Fibroblast of skin of abdomen (primary cell): Measurements from ENCODE around the gene LRP1-AS.

Experiments
- DNase-seq: peaks from one replicate; pipeline ENCODE4 v3.0.0-alpha.2; 2013

Gene LRP1-AS

DNA sequence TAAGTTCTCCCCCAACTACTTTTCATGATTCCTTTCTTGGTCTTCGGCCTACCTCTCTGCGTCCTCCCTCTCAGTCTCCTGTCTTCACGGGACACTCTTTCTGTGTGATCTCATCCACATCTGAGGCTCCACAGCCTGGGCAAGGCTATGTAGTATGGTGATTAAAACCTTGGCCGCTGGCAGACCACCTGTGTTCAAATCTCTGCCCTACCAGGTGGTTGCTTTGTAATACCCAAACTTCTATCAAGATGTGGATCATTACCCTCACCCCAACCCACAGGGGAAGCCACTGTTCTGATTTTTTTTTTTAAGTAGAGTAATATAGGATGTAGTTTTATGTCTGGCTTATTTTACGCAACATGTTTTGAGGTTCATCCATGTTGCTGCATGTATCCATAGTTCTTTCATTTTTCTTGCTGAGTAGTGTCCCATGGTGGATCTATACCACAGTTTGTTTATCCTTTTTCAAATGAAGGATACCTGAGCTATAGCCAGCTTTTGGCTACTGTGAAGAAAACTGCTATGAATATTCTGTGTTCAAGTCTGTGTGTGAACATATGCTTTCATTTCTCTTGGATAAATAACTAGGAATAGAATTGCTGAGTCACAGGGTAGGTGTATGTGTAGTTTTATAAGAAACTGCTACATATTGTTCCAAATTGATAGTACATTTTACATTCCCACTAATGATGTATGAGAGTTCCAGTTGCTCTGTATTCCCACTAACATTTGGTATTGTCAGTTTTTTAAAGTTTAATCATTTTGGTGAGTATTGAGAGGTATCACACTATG is 27.9 kb downstream of the LRP1-AS start:
- DNase-seq, result no peak

DNA sequence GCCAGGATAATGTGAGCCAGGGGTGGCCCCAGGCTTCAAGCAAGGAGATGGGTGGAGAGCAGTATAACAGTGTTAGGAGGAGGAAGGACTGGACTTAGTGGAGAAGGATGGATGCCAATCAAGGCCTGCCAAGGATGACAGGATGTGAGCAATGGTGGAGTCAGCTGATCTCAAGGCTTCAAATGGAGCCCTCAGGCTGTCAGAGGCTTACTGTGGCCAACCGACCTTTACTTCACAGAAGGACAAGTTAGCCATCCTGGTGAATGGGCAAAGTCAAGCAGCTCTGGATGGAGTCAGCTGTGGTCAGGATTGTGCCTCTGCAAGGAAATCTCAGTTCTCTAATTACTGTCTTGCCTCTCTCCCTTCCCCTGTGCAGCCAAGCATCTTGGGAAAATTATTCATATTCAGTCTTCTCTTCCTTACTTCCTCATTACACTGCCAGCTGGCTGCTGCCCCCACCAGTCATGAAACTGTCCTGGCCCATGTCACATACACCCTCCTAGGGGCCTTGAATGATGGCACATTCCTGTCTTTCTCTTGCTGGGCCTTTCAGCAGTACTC is 28.6 kb downstream of the LRP1-AS start:
- DNase-seq, result no peak

DNA sequence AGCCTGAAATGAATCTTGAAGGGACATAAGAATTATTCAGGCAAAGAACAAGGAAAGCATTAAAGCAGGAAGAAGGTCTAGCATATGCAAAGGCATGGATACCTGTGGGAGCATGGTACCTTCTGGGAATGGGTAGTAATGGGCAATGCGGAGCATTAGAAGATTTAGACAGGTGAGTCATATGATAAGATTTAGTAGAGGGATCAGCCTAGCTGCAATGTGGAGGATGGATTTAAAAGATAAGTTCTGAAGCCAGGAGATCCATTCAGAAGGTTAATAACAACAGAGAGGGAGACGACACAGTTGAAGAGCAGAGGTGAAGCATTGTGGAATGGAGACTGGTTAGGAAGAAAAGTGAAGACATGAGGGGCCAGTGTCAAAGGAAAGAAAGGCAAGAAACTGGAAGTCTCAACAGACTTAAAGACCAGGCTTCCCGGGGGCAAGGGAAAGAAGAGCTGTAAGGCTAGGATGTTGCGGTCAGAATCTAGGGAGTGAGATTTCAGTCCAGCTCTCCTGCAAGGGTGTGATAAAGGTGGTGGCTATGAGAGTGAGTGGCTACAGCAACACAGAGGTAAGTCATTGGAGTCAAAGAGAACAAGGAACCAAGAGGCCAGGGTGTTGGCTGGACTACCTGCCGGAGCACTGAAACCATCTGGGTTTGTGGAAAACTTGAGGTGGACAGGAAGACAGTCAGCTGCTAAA is 30.7 kb downstream of the LRP1-AS start:
- DNase-seq, result no peak

DNA sequence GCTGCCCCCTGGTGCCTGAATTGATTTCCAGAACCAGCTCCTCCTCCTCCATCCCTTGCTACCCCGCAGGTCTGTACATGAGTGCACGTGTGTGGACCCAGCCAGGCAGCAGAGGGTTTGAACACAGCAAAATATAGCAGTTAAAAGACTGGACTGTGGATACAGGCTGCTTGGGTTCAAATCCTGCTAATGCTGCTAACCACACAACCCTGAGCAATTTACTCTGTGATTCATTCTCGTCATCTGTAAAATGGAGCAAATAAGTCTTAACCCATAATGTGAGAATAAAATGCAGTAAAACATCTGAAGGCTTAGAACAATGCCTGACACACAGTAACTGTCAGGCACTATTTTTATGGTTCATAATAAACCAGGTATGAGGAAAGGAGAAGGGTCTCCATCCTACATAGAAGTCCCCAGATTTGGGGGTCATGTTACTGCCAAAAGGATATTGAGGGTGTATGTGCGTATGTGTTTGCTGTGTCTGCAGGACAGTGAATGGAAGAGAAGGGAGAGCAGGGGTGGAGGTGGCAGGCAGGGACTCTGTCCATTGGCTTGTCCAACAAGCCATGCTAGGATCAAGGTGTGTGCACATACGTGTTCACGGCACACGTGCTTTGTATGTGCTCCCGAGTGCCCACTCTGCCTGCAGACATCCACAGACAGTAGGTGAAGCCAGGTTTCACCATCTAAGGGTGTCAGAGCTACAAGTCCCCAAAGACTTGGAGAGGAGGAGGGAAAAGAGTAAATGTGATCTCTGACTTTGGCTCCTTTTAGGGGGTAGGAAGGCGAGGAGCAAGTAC is 34.7 kb downstream of the LRP1-AS start:
- DNase-seq, result no peak

DNA sequence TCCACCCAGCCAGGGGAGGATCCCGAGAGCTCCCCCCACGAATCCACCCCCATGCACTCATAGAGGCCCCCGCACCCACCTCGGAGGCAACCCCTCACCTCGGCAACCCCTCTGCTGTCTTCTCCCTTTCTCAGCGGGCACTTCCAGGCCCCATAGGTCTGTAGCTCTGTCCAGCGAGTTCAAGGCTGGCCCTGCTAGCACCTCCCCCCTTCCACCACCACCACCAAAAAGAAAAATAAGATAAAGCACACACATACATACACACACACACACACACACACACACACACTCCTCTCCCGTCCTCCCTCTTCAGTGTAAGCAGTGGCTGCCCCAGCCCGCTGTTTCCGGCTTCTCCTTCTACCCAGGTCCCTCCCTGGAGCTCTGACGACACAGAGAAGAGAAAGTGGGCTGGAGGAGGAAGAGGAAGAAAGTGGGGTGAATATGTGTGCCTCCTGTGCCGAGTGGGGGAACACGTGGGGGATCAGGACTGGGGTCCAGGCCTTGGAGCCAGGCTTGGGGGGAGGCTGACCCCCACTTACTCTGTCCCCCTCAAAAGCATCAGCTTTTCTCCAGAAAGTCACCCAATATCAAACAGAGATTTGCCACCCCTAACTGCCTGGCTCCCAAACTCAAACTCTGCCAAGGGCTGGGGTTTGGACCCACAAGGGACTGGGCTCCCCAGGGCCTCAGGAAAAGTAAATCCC is 36.2 kb downstream of the LRP1-AS start, which contains the start of gene STAT6:
TSS of gene STAT6 (minus strand) at position 332 of the 704 bp plus-strand sequence. CDS start 3,084 bp downstream, outside the sequence.
- peak; percentile 84 for DNase-seq

DNA sequence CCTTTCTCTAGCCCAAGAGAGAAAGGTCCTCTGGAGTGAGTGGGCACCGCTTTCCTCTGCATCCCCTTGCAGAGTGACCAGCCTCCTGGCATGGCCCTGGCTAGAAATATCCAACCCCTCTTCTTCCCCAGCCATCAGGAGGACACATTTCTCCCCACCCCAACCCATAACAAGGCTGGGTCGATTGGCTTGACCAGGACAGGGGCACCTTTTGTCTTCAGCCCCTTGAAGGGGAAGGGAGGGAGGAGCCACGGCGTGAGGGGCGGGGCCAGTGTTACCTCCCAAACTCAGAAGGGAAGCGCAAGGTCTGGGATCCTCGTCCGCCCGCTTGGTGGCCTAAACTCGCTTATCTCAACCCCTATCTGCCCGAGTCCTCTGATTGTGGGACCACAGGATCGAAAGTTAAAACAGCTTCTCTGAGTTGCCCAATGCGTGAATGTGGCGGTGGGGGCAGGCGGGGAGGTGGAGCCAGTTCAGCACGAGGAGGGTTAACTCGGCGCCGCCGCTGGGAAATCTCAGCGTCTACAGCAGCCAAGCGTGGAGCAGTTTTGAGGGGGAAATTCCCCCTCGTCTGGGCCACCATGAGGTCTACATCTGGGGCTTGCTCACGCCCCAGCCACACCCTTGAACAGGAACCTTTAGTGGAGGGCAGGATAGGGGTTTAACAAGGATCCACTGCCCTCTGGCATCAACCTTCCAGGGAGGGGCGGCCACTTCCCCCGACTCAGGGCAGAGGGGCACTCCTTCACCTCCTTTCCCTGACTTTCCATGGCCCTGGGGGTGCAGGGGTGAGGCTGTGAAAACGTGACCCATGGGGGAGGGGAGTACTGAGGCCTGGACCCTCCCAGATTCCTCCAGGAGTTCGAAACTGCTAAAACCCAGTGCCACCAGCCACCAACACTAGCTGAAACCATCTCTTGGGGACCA is 37.1 kb downstream of the LRP1-AS start:
- DNase-seq, result no peak

DNA sequence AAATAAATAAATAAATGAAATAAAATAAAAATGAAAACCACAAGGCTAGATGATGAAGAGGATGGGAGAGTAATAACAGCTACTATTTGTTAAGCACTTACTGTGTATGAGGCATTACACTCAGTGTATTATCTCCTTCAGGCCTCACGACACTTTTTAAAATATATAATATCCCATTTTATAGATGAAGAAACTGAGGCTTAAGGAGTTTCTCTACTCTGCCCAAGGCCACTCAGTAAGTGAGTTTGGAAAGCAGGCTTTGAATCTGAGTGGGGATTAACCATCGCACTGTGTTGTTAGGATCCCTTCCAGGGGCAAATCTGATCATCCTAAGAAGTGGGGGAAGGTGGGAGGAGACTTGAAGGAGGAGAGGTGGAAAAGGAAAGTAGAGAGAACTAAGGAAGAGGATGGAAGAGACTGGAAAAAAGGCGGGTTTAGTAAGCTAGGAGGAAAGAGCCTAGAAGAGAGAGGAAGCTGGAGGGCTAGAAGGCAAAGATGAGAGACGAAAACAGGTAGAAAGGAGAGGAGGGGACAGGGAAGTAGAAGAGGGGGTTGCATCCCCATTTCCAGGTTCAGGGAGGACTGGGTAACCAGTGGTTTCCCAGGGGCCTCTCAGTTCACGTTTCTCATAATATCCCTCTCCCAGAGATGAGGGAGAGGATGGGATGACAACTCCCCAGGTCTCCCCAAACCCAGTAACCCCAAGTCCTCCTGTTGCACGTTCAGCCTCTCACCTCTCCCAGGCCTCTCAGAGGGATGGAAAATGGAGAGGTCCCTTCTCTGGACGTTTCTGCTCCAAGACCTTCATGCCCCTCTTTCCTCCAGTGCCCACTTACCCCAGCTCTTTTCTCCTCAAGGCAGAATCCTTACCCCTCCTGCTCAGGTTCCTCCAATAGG is 38.0 kb downstream of the LRP1-AS start:
- DNase-seq, result no peak

DNA sequence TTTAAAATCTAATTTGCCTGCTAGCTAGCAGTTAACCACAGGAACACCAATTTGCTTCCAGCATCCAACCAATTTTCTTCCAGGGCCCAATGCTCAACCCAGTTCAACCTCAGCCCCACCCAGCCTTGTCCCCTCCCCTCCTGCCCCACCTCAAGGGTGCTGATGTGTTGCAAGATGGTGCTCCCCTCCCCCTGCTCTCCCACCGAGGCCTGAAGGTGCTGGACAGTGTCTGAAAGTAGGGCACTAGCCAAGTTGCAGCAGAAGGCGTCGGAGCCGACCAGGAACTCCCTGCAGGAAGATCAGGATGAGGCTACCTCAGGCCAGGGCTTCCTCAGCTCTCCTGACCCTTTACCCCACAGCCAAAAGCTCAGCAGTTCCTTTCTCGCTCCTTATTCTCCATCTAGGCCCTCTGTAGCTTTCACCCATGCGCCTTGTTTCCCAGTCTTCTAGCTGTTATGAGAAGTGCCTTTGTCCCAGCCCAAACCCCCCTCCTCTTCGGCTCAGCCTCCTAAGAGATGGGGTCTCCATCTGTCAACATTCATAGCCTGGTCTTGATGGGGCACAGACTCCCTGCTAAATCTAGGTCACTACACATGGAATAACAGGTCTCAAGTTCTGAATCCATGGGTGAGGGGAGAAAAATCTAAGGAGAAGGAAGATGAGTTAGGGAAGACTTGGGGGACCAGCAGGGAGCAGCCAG is 39.8 kb downstream of the LRP1-AS start:
- DNase-seq, result no peak

DNA sequence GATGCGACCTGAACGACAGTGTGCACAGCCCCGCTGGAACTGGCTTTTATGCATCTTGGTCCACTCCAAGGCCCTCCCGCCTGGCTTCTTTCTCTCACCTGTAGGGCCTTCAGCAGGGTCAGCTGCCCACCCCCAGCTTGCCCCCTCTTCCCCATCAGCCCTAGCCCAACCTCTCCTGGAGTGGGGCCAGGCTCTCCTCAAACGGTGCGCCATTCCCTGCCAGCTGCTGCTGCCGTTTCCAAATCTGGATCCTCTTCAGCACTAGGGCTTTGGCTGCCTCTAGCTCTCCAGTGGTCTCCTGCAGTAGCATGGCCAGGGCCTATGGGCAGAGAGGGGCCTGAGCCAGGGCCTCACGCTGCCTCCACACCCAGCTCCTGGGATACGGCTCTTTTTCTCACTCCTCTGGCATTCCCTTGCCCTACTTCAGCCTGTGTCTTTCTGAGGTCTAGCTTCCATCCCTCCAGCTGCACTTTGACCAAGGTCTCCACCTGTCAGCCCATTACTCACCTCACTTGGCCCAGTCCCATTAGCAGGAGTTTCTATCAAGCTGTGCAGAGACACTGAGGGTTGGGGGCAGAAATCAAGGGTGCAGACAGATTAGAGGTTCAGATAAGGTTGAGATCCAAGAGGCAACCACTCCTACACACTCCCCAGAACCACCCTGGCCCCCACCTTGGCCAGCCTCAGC is 41.3 kb downstream of the LRP1-AS start:
- DNase-seq, result no peak

DNA sequence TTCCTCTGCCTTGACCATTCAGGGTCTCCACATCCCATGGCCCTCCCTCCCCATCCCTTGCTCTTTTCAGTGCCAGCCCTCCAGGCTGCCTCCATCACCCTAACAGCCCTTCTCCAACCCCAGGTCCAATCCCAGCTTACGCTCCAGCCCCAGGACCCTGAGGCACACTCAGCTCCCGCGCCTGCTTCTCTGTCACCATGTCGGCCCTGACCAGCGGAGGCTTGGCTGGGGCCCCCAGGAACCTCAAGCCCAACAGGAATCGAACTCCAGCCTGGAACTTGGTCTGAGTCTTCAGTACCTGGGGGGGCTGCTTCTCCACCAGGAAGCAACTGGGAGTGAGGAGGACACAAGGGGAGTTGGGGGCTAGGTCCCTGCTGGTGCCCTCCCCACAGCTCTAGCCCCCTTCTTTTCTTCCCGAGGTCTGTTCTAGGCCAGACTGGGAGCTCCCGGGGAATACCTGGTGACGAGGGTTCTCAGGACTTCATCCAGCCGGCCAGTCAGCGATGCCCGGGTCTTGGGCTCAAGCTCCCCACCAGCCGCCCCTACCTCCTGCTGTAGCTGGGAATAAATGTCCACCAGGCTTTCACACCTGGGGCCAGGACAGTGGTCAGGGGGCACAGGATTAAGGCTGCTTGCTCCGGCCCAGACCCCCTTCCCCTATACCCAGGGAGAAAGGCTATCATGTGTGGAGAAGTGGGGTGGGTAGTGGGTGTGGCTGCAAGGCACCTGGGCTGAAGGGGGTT is 42.2 kb downstream of the LRP1-AS start:
- DNase-seq, result no peak

DNA sequence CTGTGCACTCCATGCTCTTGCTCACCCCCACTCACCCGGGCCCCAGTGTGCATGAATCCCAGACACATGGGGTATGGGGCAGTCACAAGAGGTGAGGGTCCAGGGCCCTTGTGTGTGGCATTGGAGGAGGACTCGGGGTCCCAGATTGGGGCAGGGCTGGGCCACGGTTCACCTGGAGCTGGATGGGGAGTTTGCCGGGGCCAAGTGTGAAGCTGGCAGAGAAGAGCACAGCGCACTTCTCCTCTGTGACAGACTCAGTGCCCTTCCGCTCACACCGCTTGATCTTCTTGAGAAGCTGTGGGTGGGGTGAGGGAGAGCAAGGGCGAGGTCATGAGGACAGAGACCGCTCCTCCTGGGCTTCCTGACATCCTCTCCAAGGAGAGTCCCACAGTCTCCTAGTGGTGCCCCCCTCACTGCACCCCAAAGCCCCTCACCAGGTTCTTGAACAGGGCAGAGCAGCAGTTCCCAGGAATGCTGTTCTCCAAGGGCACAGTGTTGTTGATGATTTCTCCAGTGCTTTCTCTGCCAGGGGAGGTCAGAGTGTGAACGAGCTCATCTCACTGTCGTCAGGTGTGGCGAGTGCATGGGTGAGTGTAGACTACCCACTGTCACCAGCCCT is 43.0 kb downstream of the LRP1-AS start:
- DNase-seq, result no peak

DNA sequence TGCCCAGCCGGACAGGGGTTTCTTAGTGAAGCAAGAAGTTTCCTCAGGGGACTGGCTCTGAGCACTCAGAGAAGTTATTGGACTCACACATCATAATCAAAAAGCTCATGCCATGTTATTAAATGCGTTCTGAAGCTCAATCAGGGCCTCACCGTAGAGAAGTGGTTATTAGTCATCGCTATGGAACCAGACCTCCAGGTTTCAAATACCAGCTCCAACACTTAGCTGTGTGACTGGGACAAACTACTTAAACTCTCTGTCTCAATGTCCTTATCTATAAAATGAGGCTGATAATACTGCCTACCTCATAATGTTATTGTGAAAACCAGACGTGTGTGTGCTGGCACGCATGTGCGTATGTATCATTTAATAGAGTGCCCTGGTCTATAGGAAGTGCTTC is 43.6 kb downstream of the LRP1-AS start:
- DNase-seq, result no peak

DNA sequence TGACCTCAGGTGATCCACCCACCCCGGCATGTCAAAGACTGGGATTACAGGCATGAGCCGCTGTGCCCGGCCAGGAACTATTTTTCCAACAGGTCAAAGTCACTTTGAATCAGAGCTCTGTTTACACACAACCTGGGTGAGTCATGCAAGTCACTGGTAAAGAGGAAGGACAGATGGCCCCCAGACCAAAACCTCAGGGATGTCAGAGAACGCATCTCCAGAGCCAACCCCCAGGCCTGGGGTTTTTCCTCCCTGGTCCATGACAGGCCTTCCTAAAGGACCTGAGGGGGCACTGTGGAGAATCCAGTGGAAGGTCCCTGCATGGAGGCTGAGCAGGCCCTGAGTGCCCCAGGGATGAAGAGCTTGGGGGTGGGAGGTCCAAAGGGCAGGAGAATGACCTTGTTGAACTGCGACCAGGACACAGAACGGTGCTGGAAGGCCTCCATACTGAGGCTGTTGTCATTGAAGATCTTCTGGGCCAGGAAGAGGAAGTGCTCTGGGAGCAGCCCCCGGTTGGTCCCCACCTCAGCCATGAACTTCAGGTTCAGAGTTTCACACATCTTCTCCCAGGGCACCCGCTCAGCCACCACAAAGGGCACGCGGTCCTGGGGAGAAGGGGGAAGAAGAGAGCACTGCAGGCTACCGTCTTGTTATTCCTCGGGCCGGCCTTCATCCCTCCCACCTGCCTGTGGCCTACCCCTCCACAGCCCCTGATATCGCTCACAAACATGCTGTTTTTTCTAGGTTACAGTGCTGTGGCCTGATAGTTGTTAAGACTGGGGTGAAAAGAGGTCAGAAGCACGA is 45.3 kb downstream of the LRP1-AS start:
- no peak for DNase-seq

DNA sequence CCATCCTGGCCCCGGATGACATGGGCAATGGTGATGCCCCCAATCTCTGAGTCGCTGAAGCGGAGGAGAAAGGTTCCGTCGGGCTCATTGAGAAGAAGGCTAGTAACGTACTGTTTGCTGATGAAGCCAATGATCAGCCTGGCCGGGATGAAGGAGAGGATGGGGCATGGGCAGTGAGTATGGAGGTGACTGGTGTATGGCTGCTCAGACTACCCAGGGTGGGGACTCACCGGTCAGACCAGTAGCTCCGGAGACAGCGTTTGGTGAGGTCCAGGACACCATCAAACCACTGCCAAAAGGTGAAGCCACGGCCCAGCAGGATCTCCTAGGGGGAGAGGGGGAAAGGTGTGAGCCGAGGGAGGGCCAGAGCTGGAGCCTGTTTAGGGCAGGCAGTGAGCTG is 47.7 kb downstream of the LRP1-AS start:
- no peak for DNase-seq

DNA sequence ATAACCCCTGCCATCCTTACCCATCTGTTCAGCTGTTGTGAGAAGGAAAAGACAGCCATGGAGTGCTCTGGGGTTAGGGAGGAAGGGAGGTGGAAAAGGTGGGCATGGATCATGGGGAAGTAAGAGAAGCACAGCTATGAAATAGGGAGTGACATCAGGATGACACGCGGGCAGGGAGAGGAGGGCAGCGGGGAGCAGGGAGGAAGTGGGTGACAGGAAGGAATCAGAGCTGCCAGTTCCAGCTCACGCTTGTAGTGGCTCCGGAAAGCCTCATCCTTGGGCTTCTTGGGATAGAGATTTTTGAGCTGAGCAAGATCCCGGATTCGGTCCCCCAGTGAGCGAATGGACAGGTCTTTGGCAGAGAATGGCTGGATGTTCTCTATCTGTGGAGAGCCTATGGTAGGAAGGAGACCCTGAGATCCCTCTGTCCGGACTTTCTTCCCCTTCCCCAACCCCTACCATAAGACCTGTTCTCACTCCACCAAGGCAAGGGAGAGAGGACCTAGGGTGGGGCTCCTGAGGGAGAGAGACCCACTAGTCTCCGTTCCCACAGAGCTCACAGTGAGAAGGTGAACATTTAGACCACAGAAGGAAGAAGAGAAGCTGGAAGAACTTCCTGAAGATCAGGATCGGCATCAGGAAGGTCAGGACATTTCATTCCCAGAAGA is 48.2 kb downstream of the LRP1-AS start:
- no peak for DNase-seq

DNA sequence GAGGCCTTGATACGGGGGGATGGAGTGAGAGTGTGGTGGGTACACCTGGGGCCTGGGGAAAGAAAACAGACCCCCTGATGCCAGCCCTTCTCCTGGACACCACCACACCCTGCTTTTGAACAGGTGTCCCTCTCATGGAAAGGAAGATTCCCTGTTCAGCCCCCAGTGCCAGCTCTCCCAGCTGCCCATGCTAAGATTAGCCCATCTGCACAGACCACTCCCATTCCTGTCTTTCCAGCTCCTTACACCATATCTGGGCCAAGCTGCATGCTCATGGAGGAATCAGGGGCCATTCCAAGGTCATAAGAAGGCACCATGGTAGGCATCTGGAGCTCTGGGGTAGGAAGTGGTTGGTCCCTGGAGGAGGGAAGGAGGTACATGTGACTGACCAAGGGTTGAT is 48.9 kb downstream of the LRP1-AS start:
- no peak for DNase-seq
